HK-2 (cell line): ENCODE data around the gene B4GAT1.
"Not testable (repeated sequence)": the region's sequence is repeated elsewhere in the genome, so short reads cannot be mapped to it uniquely, and the experiment has no call there.

Experiments used
- DNase-seq: peaks from one replicate; pipeline ENCODE4 v3.0.0-alpha.2; 2018; ENCODE audit not compliant: unreplicated experiment

B4GAT1 gene

GRCh38 chr11:66322732-66323427, 24.5 kb downstream of the B4GAT1 start:
- DNase-seq, result no peak

GRCh38 chr11:66321606-66322005, 25.8 kb downstream of the B4GAT1 start:
- no peak for DNase-seq

DNA sequence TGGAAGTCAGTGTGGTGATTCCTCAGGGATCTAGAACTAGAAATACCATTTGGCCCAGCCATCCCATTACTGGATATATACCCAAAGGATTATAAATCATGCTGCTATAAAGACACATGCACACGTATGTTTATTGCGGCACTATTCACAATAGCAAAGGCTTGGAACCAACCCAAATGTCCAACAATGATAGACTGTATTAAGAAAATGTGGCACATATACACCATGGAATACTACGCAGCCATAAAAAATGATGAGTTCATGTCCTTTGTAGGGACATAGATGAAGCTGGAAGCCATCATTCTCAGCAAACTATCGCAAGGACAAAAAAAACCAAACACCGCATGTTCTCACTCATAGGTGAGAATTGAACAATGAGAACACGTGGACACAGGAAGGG, 26.7 kb downstream of the B4GAT1 start:
- not testable (repeated sequence) for DNase-seq

DNA sequence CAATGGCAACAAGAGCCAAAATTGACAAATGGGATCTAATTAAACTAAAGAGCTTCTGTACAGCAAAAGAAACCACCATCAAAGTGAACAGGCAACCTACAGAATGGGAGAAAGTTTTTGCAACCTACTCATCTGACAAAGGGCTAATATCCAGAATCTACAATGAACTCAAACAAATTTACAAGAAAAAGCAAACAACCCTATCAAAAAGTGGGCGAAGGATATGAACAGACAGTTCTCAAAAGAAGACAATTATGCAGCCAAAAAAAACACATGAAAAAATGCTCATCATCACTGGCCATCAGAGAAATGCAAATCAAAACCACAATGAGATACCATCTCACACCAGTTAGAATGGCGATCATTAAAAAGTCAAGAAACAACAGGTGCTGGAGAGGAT, 27.1 kb downstream of the B4GAT1 start:
- not testable (repeated sequence) for DNase-seq

- DNase-seq, result no peak
Measured at GRCh38 chr11:66318600-66318970, 28.8 kb downstream of the B4GAT1 start.

GRCh38 chr11:66317723-66318599, 29.5 kb downstream of the B4GAT1 start:
- no peak for DNase-seq

GRCh38 chr11:66317322-66317722, 30.1 kb downstream of the B4GAT1 start:
- no peak for DNase-seq

GRCh38 chr11:66316849-66317251, 30.6 kb downstream of the B4GAT1 start, which contains the start of gene CD248:
CD248 (minus strand) TSS chr11:66317044; CDS start chr11:66317027, 17 bp downstream.
- DNase-seq, result no peak

DNA sequence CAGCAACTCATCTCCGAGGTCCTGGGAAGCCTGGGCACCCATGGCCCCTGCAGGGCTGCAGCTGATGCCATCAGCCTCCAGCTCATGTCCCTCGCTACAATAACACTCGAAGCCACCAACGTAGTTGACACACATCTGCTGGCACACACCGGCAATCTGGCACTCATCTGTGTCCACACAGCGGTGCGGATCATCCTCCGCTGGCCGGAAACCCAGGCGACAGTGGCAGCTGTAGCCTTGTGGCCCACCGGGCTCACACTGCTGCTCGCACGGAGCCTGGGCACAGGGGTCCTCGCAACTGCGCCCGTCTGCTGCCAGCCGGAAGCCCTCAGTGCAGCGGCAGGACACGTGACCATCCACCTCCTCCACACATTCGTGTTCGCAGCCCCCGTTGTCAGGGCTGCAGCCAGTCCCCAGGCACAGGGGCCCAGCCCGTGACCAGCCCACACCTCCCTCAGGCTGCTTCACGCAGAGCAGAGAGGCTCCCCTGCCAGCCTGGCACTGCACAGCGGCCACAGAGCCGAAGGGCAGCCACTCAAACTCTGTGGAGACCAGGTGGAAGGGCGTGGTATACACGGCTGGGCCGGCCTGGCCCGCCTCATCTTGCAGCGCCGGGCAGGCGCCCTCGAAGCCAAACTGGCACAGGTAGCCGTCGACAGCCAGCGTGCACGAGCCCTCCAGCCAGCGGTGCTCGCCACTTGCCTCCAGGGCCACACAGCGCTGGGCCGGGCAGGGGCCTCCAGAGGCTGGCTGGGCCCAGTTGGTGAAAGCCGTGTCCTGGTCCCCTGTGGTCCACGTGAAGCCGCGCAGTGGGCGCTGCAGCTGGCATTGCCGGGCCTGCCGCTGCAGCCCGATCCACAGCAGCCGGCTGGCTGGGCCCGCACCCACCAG, 31.3 kb downstream of the B4GAT1 start:
- no peak for DNase-seq

DNA sequence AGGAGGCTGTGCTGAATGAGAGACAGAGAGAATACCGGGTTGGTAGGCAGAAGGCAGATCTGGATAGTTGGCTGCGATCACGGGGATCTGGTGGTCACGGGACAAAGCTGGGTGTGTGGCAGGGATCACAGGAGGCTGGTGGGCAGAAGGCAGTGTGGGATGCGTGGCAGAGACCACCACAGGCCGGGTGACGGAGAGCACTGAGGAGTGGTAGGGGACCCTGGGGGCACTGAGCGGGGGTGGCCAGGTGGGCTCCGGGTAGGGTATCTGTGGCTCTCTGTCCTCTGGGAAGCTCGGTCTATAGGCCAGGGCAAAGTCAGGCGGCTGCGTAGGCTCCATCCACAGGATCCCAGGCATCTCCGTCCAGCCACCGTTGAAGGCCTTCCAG, 31.9 kb downstream of the B4GAT1 start:
- no peak for DNase-seq

DNA sequence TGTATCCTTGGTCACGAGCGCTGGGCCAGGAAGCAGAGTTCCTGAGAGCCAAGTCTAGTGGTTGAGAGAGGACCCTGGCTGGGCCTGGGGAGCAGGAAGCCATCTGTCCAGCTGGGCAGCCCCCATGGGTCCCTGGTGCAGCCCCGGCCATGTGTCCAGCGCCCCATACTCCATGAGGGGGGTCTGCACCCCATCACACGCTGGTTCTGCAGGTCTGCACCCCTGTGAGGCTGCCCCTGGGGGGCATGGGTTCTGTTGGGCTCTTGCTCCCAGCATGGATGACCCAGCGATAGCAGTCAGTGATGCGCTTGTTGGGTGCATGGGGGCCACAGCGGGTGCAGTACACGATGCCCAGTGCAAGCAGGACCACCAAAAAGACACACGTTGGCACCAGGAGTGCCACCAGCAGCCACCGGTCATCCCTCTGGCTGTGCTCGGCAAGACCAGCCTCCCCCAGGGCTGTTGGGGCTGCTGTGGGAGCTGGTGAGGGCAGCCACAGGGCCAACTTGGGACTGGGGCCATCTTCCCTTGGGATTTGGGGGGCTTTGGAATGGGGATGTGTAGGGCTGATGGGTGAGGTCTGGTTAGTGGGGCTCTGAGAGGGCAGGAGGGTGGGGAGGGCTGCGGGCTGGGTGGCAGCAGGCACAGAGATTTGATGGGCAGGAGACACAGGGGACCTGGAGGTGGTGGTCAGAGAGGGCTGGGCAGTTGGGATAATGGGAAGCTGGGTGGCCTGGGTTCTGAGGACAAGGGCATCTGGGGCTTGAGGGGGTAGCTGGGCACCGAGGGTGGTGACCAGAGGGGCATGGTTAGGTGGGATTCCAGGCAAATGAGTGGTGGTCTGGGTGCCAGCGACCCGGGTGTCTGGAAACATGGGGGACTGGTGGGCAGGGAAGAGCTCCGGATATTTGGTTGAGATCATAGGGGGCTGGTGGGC, 32.6 kb downstream of the B4GAT1 start:
- DNase-seq, result no peak

DNA sequence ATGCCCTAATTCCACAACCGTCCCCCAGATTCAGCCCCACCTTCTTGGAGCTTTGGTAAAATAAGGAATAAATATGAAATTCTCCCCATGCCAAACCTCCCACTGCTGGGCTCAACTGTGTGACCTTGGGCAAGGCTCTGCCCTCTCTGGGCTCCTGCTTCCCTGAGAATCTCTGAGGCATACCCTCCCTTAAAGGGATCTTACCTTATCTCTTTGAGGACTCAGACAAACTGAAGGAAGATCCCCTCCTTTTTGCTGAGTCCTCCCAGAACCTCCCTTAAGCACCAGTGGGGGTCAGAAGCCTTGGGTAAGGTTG, 33.3 kb downstream of the B4GAT1 start:
- no peak for DNase-seq

GRCh38 chr11:66313321-66314185, 33.9 kb downstream of the B4GAT1 start:
- no peak for DNase-seq

- peak; percentile 97 for DNase-seq
Measured at GRCh38 chr11:66312549-66313320, 34.7 kb downstream of the B4GAT1 start.

DNA sequence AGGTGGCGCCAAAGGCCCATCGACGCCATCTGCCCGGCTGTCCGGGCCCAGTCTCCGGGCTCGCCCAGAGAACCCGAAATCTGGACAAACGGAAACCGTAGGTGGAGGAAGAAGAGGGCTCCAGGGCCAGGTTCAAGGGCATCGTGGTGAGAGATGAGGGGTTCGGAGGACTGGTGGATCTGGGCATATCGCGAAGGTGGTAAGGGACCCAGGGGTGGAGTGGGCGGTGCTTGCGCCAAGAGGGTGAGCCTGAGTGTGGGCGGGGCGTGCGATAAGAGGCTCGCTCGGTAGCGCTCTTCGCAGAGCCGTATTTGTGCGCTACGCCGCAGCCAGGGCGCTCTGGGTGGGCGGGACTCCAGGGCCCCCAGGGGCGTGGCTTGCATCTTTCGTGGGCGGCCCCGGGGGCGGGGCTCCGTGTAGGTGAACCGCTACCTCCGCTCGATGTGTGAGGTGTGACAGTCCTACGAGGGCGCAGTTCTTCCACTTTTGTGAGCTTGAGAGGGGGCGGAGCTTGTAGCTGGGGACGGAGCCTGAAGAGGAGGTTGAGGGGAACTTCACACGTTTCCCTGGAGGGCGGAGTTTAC, 35.4 kb downstream of the B4GAT1 start:
- peak; percentile 76 for DNase-seq

DNA sequence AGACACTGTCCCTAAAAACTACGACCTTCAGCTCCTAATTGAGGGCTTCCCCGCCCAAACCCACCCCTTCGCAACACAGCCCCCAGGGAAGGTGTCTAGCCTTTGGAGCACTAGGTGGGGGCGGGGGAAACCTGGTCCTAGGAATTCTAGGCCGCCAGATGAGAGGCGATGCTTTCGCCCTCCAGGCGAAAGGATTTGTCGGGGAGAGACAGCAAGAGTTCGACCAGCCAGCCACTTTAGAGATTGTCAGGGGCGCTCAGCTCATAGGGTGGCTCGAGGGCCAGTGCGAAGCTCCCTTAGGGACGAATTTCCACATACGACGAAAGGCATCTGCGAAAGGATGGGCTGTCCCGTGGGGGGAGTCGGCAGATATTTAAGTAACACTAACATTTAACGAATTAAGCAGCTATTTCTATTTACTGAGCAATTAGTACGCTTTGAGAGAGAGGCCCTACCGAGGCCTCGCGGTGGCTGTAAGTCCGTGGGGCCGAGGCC, 35.9 kb downstream of the B4GAT1 start:
- DNase-seq, result no peak

GRCh38 chr11:66310803-66311440, 36.5 kb downstream of the B4GAT1 start:
- DNase-seq, result not testable (repeated sequence)

- DNase-seq, result no peak
Measured at GRCh38 chr11:66310324-66310723, 37.1 kb downstream of the B4GAT1 start.
